GM12872 (cell line): Measurements from ENCODE around the gene DNAJC7.

Source experiments
- CTCF ChIP-seq: IDR thresholded peaks from 3 replicates; pipeline ENCODE4 v1.5.1; 2011; ENCODE audit warnings: low read depth, mild to moderate bottlenecking, low read length, moderate library complexity; ENCODE audit not compliant: insufficient read depth

DNAJC7 gene

GRCh38 chr17:41965694-41966462, 51.4 kb downstream of the DNAJC7 start:
- TF ChIP-seq CTCF, result no peak

GRCh38 chr17:41962768-41963434, 54.3 kb downstream of the DNAJC7 start:
- peak; percentile 86 for TF ChIP-seq CTCF

- no peak for TF ChIP-seq CTCF
These were observed 55.1 kb downstream of the DNAJC7 start for GRCh38 chr17:41962111-41962510.

GRCh38 chr17:41959336-41960095, 57.7 kb downstream of the DNAJC7 start:
- TF ChIP-seq CTCF, result peak; percentile 55; the same call in 2 of the 3 replicates

GRCh38 chr17:41959030-41959335, 58.3 kb downstream of the DNAJC7 start:
- no peak for TF ChIP-seq CTCF

- no peak for TF ChIP-seq CTCF
These were observed 59.3 kb downstream of the DNAJC7 start for GRCh38 chr17:41957869-41958439.
